Stimulated activated CD8-positive, alpha-beta memory T cell treated with anti-CD3 and anti-CD28 coated beads, Interleukin-4, amount 100 ng/mL, for 48 hours (primary cell): ENCODE measurements around the gene OR4N2.
"Not testable (repeated sequence)": the region's sequence is repeated elsewhere in the genome, so short reads cannot be mapped to it uniquely, and the experiment has no call there.

Experiments
- DNase-seq: peaks from one replicate; pipeline ENCODE4 v3.0.0-alpha.2; 2020

OR4N2 gene

GRCh38 chr14:19803470-19803869 lies at the start of gene OR4N2:
Gene OR4N2, plus strand, starts transcription at chr14:19803770. Its CDS starts 23,679 bp downstream, at chr14:19827449.
- DNase-seq: not testable (repeated sequence)

DNA sequence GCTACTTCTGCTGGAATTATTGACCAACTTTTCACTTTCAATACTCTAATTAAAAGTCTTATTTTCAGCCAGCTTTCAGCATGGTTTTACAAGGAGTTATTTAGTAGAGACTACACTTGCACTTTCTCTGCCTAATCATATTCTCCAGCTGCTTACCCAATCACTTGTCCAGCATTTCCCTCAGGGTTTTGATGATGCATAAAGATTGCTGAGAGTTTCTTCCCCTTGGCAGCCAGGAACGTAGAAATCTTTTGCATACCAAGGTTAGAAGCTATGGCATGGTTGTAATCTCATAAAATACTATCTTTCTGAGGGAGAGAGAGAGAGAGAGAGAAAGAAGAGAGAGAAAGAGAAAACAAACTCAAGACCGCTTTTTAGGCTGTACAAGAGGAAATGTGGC lies 49.4 kb upstream of the OR4N2 start:
- no peak for DNase-seq

- DNase-seq: not testable (repeated sequence)
Measured at GRCh38 chr14:19771491-19771890, 32.1 kb upstream of the OR4N2 start.

DNA sequence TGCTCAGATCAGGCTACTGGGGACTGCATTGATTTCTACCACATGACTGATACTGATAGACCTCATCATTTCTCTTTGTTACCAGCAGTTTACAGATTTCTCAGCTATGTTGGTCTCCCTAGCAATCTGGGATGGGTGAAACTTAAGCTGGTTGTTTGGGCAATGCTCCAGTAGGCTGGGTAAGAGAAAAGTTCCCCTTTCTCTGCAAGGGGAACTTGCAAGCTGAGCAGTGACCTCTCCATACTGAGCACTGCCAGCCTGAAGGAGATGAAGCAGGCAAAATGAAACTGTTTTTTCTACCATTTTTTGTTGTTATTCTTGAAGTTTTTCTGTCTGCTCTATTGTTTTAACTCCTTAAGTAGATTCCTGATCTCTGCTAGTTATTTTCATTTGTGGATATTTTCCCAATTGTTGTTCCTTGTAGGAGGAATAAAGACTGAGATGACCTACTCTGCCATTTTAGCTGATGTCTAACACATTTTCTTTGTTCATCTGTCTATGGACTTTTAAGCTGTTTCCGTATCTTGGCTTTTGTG lies 31.6 kb upstream of the OR4N2 start:
- DNase-seq: no peak

DNA sequence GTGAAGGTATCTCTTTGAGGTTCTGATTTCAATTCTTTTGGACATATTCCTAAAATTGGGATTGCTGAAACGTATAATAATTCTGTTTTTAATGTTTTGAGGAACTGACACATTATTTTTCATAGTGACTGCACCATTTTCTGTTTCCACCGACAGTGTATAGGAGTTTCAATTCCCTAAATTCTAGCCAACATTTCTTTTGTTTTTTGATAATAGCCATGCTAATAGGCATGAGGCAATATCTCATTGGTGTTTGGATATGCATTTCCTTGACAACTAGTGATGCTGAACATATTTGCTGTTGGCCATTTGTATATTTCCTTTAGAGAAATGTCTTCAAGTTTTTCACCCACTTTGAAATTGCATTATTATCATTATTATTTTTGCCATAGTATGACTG lies 31.1 kb upstream of the OR4N2 start:
- DNase-seq: not testable (repeated sequence)

GRCh38 chr14:19773204-19773603 lies 30.4 kb upstream of the OR4N2 start, which contains the start of gene OR4M1:
Gene OR4M1, plus strand, starts transcription at chr14:19773504. Its CDS starts 6,819 bp downstream, at chr14:19780323.
- not testable (repeated sequence) for DNase-seq

DNA sequence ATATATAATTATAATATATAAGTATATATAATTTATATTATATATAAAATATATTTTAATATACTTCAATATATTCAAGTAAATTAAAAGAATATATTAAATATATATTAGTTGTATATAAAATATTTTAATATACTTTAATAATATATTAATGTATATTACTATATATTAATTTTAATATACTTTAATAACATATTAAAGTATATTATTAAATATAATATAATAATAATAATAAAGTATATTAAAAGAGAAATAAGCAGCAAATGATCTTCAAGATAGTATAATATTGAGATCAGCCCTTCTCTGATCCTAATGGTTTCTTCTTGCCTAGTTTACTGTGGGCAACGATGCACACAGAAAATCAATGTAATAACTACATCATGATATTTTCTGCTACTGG lies 28.0 kb upstream of the OR4N2 start:
- DNase-seq: no peak

DNA sequence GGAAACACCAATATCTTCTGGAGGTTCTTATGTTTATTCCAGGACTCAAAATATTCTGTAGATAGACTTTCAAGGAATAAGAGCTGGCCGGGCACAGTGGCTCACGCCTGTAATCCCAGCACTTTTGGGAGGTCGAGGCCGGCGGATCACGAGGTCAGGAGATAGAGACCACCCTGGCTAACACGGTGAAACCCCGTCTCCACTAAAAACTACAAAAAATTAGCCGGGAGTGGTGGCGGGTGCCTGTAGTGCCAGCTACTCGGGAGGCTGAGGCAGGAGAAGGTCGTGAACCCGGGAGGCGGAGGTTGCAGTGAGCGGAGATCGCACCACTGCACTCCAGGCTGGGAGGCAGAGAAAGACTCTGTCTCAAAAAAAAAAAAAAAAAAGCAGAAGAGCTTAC lies 17.7 kb upstream of the OR4N2 start:
- not testable (repeated sequence) for DNase-seq

DNA sequence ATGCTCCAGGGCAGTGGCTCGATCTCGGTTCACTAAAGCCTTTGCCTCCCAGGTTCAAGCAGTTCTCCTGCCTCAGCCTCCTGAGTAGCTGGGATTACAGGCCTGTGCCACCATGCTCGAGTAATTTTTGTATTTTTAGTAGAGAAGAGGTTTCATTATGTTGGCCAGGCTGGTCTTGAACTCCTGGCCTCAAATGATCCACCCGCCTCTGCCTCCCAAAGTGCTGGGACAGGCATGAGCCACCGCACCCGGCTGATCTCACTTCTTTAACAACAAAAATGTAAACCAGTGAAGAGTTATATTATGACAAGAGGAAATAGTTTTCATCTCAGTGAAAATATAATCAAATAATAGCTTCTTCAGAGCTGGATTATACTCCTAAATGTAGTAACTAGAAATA lies 16.3 kb upstream of the OR4N2 start:
- not testable (repeated sequence) for DNase-seq

GRCh38 chr14:19788150-19788549 lies 15.4 kb upstream of the OR4N2 start:
- not testable (repeated sequence) for DNase-seq

DNA sequence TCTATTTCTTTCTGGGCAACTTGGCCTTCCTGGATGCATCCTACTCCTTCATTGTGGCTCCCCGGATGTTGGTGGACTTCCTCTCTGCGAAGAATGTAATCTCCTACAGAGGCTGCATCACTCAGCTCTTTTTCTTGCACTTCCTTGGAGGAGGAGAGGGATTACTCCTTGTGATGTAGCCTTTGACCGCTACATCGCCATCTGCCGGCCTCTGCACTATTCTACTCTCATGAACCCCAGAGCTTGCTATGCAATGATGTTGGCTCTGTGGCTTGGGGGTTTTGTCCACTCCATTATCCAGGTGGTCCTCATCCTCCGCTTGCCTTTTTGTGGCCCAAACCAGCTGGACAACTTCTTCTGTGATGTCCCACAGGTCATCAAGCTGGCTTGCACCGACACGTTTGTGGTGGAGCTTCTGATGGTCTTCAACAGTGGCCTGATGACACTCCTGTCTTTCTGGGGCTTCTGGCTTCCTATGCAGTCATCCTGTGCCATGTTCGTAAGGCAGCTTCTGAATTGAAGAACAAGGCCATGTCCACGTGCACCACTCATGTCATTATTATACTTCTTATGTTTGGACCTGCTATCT lies 7.0 kb upstream of the OR4N2 start:
- not testable (repeated sequence) for DNase-seq

- no peak for DNase-seq
Measured at GRCh38 chr14:19799880-19800279, 3.7 kb upstream of the OR4N2 start.

- DNase-seq: no peak
Measured at GRCh38 chr14:19800282-19801117, 3.1 kb upstream of the OR4N2 start.

DNA sequence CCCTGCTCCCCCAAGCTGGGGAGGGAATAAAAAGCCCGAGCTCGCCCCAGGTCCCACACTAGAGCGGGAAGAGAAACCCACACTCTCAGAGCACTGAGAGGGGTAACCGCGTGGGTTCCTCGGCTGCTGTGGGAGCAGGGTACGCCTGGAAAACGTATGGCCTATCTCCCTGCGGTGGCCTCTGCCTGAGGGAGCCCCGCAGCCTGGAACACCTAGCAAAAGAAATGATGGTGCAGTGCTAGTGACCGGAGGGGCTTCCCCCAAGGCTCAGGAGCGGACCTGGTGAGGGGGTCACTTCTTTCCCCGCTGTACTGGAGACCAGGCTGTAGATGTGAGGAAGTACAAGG lies 2.5 kb upstream of the OR4N2 start:
- no peak for DNase-seq

DNA sequence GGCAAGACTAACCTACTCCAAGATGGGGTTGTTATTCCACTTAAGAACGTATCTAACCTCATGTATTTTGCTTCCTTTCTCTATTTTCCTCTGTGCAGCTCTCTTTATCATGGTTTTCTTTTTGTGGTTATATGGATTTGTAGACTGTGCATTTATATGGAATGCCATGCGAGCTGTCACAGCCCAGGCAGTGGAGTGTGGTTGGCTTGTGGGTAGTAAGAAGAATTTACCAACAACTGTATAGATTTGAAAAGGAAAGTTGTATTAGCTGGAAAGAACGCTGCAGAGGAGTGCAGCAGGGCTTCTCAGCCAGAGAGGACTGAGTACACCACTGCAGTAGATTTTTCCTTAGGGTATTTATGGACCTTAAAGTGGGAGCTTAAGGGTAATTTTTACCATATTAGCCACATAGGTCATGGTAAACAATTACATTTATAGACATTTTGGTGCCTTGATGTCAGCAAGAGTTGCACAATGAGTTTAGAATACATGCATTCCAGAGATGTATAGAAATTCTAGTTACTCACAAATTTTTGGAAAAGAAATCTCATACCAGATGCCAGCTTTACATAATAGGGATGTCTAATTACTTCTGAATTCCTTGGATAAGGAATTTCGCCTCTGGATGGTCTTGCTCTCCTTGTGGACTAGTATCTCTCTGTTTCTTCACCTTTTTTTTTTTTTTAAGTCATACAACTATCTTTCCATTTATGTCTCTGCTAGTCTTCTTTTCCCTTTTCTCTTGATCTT lies 9.8 kb downstream of the OR4N2 start:
- DNase-seq: not testable (repeated sequence)

- DNase-seq: not testable (repeated sequence)
Measured at GRCh38 chr14:19819879-19820278, 16.3 kb downstream of the OR4N2 start.

- not testable (repeated sequence) for DNase-seq
Measured at GRCh38 chr14:19821016-19821415, 17.4 kb downstream of the OR4N2 start.

- DNase-seq: no peak
Measured at GRCh38 chr14:19823178-19823577, 19.6 kb downstream of the OR4N2 start.

DNA sequence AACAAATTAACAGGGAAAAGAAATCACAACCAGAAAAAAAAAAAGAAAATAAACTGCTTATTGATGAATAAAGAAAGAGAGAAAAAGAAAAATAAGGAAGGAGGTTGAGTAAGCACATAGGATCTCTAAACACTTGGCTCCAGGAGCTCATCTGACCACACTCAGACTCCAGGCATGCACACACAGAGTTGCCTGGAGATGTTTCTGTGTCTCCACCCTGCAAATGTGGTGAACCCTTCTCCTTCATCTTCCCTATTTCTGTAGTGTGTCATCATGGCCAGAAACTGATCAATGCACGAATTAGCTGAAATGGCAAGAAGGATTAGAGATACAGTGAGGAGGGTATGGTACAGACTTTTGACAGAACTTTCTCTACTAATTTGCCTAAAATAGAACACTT lies 20.2 kb downstream of the OR4N2 start:
- no peak for DNase-seq

DNA sequence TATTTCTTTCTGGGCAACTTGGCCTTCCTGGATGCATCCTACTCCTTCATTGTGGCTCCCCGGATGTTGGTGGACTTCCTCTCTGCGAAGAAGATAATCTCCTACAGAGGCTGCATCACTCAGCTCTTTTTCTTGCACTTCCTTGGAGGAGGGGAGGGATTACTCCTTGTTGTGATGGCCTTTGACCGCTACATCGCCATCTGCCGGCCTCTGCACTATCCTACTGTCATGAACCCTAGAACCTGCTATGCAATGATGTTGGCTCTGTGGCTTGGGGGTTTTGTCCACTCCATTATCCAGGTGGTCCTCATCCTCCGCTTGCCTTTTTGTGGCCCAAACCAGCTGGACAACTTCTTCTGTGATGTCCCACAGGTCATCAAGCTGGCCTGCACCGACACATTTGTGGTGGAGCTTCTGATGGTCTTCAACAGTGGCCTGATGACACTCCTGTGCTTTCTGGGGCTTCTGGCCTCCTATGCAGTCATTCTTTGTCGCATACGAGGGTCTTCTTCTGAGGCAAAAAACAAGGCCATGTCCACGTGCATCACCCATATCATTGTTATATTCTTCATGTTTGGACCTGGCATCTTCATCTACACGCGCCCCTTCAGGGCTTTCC lies 24.2 kb downstream of the OR4N2 start:
- not testable (repeated sequence) for DNase-seq

GRCh38 chr14:19828314-19828713 lies 24.7 kb downstream of the OR4N2 start:
- DNase-seq: no peak

DNA sequence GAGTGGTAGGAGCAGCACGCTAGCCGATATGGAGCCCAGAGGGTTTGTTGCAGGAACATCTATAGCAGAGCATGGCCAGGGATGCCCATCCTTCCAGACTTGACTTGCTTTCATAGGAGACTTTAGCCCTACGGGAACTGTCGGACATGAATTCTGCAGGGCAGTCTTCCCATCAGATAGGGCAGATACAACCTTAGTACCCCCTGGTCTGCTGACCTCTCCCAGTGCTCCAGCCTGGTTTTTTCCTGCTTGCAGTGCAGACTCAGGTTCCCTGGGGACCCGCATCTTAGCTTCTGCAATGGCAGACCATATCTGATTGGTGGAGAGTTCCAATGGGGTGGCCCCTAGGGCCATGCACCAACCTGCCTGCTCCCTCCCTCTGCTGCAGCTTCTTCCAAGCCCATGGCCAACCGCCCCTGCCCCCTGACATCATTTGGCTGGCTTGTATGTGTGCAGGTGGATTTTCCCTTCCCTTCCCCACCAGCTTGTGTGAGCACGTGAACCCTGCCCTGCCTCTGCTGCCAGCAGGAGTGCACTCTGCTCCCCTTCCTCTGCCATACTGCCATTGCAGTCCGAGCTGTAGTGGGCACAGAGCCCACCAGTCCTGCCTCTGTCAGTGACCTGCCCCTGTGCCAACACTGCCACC lies 30.8 kb downstream of the OR4N2 start:
- DNase-seq: not testable (repeated sequence)
